MCF 10A (cell line): Measurements from ENCODE around the gene RXRB. TPM values are rescaled to one million over a fixed set of nuclear protein-coding genes. Genes with fewer than 3 reads are reported as not detected.

Experiments
- Bru-seq: library from RNA; stranded (reverse); fragments of 400-500 nt; gene quantifications from one replicate; lab custom pipeline; 2021; lab: Mats Ljungman, UMichigan
- BruChase-seq, 2 experiments: library from RNA; stranded (reverse); fragments of 400-500 nt; gene quantifications; one replicate each; lab custom pipeline; 2021; lab: Mats Ljungman, UMichigan
- BruUV-seq: library from RNA; stranded (reverse); fragments of 400-500 nt; replicated peaks from 2 replicates; lab custom pipeline; 2021; lab: Mats Ljungman, UMichigan
- CTCF ChIA-PET: fragments of 300-600 bp; sonication (Branson Sonifier 250); formaldehyde crosslinking; extraction: SDS; loops from one replicate; lab custom pipeline; 2021; ENCODE audit warnings: antibody characterized with exemption, inconsistent platforms; lab: Yijun Ruan, JAX
- POLR2A ChIA-PET: fragments of 300-600, 350-650 bp; sonication (Branson Sonifier 250); formaldehyde crosslinking; extraction: SDS; loops from one replicate; lab custom pipeline; 2020; ENCODE audit warnings: antibody characterized with exemption, inconsistent platforms; lab: Yijun Ruan, JAX
- DNase-seq: peaks from one replicate; pipeline ENCODE4 v3.0.0-alpha.2; 2018; ENCODE audit not compliant: unreplicated experiment
- H3K27ac Mint-ChIP-seq: one replicate; pipeline ENCODE4 v1.8.0; 2022; ENCODE audit warnings: mild to moderate bottlenecking, low read depth, mixed read lengths; ENCODE audit not compliant: unreplicated experiment
- H3K27me3 Mint-ChIP-seq: one replicate; pipeline ENCODE4 v1.8.0; 2022; ENCODE audit warnings: mixed read lengths; ENCODE audit not compliant: insufficient read depth, unreplicated experiment
- H3K36me3 Mint-ChIP-seq: one replicate; pipeline ENCODE4 v1.8.0; 2022; ENCODE audit warnings: mild to moderate bottlenecking, moderate library complexity, mixed read lengths; ENCODE audit not compliant: insufficient read depth, unreplicated experiment
- H3K4me1 Mint-ChIP-seq: one replicate; pipeline ENCODE4 v1.8.0; 2022; ENCODE audit warnings: mixed read lengths; ENCODE audit not compliant: insufficient read depth, unreplicated experiment
- H3K4me3 Mint-ChIP-seq: one replicate; pipeline ENCODE4 v1.8.0; 2022; ENCODE audit warnings: mild to moderate bottlenecking, moderate library complexity, mixed read lengths; ENCODE audit not compliant: unreplicated experiment
- H3K9me3 Mint-ChIP-seq: one replicate; pipeline ENCODE4 v1.8.0; 2022; ENCODE audit warnings: mixed read lengths; ENCODE audit not compliant: unreplicated experiment
- intact Hi-C: fragments of 100-400 bp; cut with micrococcal nuclease; formaldehyde crosslinking; loops from 2 replicates; pipeline ENCODE4 v1.14.1; 2022
- long read RNA-seq: library from polyadenylated mRNA; stranded (forward); transcript quantifications from one replicate; pipeline ENCODE4 v2.0.0, GENCODE V29; 2022
- total RNA-seq: library from RNA; stranded (reverse); gene quantifications from 2 replicates; pipeline ENCODE4 v1.2.3, GENCODE V29; 2022
- TF ChIP-seq, protein P1 (sequence below): fragments of 200-600 bp; IDR thresholded peaks from one replicate; pipeline ENCODE4 v1.8.0; 2022; ENCODE audit warnings: antibody characterized with exemption, mild to moderate bottlenecking; ENCODE audit not compliant: unreplicated experiment

Gene RXRB
- 29.6 and 35.1 TPM in 2 replicates for total RNA-seq
- Bru-seq, nascent RNA: percentile 69 among the genes with signal in this experiment
- BruChase-seq, experiment 1, labeled RNA remaining after a 6-hour chase: percentile 74 among the genes with signal in this experiment
- percentile 82 among the genes with signal in this experiment for BruChase-seq, experiment 2, labeled RNA remaining after a 2-hour chase
- long read RNA-seq, transcript RXRB-202 (10 exons, 2,846 nt): minor isoform, 5 of 37 reads
- long read RNA-seq, transcript RXRB-201 (10 exons, 2,908 nt): major isoform, 9 of 37 reads
- long read RNA-seq, partial matches to known transcripts: 4 of 37 reads
- long read RNA-seq, other reads (novel, unspliced or antisense): 16 of 37 reads

DNA sequence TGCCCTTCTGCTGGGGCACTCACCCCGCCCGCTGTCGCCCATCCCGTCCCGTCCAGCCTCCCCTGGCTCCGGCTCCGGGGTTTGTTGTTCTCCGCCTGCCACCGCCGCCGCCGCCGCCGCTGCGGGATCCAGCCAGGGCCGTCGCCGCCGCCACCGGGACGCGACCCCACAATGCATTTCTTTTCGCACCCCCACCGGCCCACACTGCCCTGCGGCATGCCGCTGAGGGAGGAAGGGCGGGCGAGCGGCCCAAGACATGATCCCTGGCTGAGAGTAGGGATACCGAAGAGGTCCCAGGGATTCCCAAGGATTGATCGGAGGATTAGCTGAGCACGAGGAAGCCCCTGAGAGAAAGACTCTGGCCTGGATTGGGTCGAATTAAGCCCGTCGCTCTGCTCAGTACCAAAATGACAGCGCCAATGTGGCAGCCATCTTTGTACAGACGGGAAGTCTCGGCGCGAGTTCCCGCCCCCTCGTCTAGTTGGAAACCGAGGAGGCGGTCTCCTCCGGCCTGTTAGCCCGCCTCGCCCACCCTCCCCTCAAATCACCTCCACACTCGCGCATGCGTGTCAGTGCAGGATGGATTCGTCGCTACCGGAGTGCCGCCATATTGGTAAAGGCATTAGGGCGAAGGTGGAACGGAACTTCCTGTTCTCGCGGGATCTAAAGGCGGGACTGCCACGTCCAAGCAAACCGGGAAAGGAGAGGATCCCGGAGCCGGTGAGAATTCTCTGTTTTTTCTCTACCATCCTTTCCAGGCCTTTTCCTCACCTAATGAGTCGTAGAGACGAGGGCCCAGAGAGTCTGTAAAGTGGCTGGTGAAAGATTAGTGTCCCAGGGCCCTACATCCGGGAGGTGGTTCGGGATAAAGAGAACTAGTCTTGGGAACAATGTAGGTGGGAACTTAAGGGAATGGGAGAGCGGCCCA lies at the start of gene RXRB, which contains the start of gene SLC39A7:
Gene RXRB (minus strand): TSS at position 447 of the 928 bp plus-strand sequence. CDS start 189 bp downstream, at position 258.
Gene SLC39A7 (plus strand): TSS at position 649 of the 928 bp plus-strand sequence. CDS start 379 bp downstream, outside the sequence.
- Mint-ChIP-seq H3K4me1 (peaks cover 61% of the 10 kb centered on the region), H3K4me3 (peak within 1 kb of the TSS; percentile 98), H3K27me3 (no peaks in the 10 kb centered on the region), H3K36me3 (peaks cover 48% of the 10 kb centered on the region), H3K27ac (peak within 1 kb of the TSS; percentile 100), H3K9me3 (no peaks in the 10 kb centered on the region)
- intact Hi-C loops: loop anchor here (2.0 to 5.0 kb wide), 2 partner anchors 48 to 97 kb away; partner anchors contain the start of gene RGL2
- no TSS peak for BruUV-seq
- ChIA-PET POLR2A (interaction anchor here (0.7 to 2.4 kb wide), 9 partner anchors 8 to 1124 kb away, joined by 3 to 20 read pairs (median 4); partner anchors contain the start of genes RGL2, RING1, RPS18 and VPS52), CTCF (interaction anchor here (0.6 kb wide), 1 partner anchor 34 kb away, joined by 3 read pairs; no protein-coding TSS in a partner anchor)
- peak; percentile 99 for DNase-seq
- TF ChIP-seq, protein P1, sequence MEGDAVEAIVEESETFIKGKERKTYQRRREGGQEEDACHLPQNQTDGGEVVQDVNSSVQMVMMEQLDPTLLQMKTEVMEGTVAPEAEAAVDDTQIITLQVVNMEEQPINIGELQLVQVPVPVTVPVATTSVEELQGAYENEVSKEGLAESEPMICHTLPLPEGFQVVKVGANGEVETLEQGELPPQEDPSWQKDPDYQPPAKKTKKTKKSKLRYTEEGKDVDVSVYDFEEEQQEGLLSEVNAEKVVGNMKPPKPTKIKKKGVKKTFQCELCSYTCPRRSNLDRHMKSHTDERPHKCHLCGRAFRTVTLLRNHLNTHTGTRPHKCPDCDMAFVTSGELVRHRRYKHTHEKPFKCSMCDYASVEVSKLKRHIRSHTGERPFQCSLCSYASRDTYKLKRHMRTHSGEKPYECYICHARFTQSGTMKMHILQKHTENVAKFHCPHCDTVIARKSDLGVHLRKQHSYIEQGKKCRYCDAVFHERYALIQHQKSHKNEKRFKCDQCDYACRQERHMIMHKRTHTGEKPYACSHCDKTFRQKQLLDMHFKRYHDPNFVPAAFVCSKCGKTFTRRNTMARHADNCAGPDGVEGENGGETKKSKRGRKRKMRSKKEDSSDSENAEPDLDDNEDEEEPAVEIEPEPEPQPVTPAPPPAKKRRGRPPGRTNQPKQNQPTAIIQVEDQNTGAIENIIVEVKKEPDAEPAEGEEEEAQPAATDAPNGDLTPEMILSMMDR: no peak

GRCh38 chr6:33249732-33250630 lies 49.5 kb upstream of the RXRB start:
- TF ChIP-seq, protein P1: no peak
- ChIA-PET CTCF (interaction anchor here (0.6 to 2.6 kb wide), 8 partner anchors 8 to 336 kb away, joined by 3 to 16 read pairs (median 8); partner anchors contain the start of genes RPS18 and VPS52), POLR2A (interaction anchor here (0.5 to 5.5 kb wide), 24 partner anchors 10 to 1603 kb away, joined by 3 to 110 read pairs (median 5); partner anchors contain the start of genes B3GALT4, BRD2, HSD17B8 and PFDN6)
- Mint-ChIP-seq H3K9me3 (no peaks in the 10 kb centered on the region), H3K4me1 (peaks cover 22% of the 10 kb centered on the region), H3K4me3 (peak overlapping the region; percentile 82), H3K27me3 (no peaks in the 10 kb centered on the region), H3K36me3 (peaks cover 44% of the 10 kb centered on the region), H3K27ac (peak overlapping the region; percentile 70)
- intact Hi-C loops: loop anchor here (2.0 kb wide), 3 partner anchors 41 to 131 kb away; partner anchors contain the start of genes RING1, RXRB and SLC39A7
- DNase-seq: peak; percentile 79
- BruUV-seq: TSS peak; percentile 67

GRCh38 chr6:33248932-33249731 lies 48.7 kb upstream of the RXRB start:
- no peaks in the 10 kb centered on the region for H3K9me3 Mint-ChIP-seq
- ChIA-PET CTCF (interaction anchor here (0.7 to 2.8 kb wide), 35 partner anchors 9 to 412 kb away, joined by 3 to 31 read pairs (median 5); partner anchors contain the start of genes HSD17B8, RPS18 and VPS52), POLR2A (interaction anchor here (0.7 to 5.5 kb wide), 27 partner anchors 9 to 1277 kb away, joined by 3 to 110 read pairs (median 5); partner anchors contain the start of genes B3GALT4, BRD2, HSD17B8 and PFDN6)
- DNase-seq: peak; percentile 99
- BruUV-seq: no TSS peak
- peaks cover 41% of the 10 kb centered on the region for H3K36me3 Mint-ChIP-seq
- H3K4me3 Mint-ChIP-seq: peak overlapping the region; percentile 82
- peak overlapping the region; percentile 70 for H3K27ac Mint-ChIP-seq
- peaks cover 22% of the 10 kb centered on the region for H3K4me1 Mint-ChIP-seq
- intact Hi-C loops: loop anchor here (1.0 to 2.0 kb wide), 5 partner anchors 40 to 235 kb away; partner anchors contain the start of genes RING1, RXRB and SLC39A7
- TF ChIP-seq, protein P1: no peak
- H3K27me3 Mint-ChIP-seq: no peaks in the 10 kb centered on the region
